LHCN-M2 (cell line): ENCODE results near the gene FHIP1A. TPM values are rescaled to one million over a fixed set of nuclear protein-coding genes. Genes with fewer than 3 reads are reported as not detected.

Source experiments
- DNase-seq: peaks from one replicate; pipeline ENCODE4 v3.0.0-alpha.2; 2012; ENCODE audit warnings: low read depth
- total RNA-seq: library from RNA; depleted of rRNA; stranded (reverse); fragments of >200 nt; gene quantifications from 2 replicates; pipeline ENCODE4 v1.2.3, GENCODE V29; 2014

FHIP1A gene
- total RNA-seq, 1 experiment from 2014 or later = 1.3 TPM

DNA sequence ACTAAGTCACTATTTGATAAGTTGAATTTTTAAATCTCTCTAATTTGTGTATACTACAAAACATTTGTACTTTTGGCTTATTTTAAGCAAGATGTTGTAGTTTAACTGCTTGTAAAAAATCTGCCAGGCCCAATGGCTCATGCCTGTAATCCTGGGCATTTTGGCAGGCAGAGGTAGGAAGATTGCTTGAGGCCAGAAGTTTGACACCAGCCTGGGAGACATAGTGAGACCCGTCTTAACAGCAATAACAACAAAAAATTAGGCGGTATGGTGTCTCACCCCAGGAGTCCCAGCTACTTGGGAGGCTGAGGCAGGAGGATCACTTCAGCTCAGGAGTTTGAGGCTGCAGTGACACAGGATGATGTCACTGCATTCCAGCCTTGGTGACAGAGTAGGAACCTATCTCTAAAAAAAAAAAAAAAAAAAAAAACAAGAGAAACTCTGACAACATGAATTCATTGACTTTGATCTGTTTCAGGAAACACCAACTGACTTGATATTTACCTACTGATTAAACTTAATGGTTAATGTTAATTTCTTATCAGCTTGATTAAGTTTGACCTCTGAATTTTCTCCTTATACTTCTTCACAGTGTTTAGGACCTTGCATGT lies 8.9 kb downstream of the FHIP1A start:
- no peak for DNase-seq

DNA sequence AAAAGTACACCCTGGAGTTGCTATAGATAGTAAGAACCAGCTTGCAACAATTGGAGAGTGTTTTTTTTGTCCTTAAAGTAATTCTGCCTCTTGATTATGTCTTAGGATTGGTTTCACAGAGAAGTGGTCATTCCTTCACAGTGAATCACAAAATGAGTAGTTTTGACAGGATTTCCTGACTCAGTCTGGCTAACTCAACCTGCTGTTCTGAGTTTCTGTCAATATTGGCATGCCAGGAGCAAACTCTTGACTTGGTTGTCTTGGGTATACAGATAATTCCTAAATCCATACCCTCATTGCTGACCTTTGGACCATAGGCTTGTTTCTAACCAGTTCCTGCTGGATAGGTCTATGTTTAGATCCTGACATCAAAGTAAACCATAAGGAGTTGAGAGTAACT lies 9.4 kb downstream of the FHIP1A start:
- peak; percentile 93 for DNase-seq

DNA sequence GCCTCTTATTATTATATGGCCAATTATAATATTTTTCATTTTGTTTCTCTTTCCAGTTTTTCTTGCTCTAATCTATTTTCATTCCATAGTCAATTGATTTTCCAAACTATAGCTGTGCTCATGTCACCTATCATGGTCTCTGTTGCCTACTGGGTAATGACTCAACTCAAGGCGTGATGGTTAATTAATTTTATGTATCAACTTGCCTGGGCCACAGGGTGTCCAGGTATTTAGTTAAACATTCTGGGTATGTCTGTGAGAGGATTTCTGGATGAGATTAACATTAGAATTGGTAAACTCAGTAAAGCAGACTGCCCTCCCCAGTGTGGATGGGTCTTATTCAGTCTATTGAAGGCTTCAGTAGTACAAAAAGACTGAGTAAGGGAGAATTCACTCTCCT lies 9.9 kb downstream of the FHIP1A start:
- no peak for DNase-seq

DNA sequence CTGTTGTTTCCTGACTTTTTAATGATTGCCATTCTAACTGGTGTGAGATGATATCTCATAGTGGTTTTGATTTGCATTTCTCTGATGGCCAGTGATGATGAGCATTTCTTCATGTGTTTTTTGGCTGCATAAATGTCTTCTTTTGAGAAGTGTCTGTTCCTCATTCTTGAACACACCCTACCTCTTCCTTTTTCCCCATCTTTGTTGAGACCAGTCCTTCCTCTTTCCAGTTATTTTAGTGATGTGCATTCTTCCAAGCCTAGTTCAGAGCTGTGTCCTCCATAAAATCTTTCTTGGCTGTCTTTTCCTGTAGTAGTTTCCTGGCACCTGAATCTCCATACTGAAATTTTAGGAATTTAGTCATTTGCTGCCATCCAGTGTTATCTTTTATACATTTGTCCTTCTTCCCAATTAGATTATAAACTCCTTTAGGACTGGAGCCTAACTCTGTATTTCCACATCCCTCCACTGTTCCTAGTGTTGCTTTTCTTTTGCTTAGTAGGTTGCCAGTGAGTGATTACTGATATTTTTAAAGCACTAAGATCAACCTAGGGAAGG lies 11.4 kb downstream of the FHIP1A start:
- peak; percentile 25 for DNase-seq

DNA sequence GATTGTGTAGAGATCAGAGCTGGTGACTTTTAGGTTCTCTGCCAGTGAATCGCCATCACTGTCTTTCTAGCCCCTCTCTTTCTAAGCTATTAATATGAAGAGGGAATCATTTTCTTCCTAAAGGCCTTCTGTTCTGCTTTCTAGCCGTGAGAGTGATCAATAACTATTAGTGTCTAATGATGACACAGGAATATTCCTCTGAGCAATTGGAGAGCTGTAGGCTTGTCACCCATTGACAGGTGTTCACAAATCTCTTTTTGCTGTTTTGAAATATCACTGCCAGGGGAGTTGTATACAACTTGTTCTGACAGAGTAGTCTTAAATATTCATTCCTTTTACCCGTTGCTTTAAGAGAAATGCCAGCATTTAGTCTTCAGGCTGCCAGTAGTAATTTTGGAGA lies 13.9 kb downstream of the FHIP1A start:
- DNase-seq = no peak

DNA sequence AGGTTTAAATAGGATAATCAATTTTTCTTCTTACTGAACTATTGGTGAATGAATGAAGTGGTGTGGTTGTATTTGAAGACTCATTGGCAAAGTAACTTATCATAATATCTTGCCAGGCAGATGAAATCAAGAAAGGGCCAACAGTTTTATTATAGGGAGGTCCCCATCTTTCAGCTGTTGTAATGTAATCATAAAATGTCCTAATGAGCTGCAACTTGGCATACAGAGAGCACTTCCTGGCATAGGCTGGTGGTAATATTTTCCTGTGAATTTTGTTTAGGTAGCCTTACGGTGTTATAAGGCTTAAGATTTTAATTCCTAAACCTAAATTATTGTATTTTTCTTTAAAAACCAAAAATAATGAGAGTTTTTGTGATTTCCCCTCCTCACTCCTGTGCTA lies 17.5 kb downstream of the FHIP1A start:
- DNase-seq = peak; percentile 26

DNA sequence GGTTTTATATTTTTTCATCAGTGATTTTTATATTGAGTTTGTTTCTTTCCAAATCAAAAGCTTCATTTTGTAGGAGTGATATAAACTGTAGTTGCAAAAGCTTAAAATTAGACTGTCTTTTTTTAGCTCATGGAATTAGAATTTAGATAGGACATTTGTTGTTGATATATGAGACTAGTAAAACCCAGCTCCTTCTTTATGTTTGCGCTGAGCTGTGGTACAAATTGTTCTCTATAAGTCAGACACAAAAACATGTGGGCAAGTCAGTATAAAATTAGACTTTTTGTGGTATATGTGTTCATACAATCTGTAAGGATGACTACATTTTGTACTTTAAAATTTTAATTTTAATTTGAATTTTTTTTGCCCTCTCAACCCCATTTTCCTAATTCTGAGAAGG lies 18.3 kb downstream of the FHIP1A start:
- DNase-seq = peak; percentile 31

DNA sequence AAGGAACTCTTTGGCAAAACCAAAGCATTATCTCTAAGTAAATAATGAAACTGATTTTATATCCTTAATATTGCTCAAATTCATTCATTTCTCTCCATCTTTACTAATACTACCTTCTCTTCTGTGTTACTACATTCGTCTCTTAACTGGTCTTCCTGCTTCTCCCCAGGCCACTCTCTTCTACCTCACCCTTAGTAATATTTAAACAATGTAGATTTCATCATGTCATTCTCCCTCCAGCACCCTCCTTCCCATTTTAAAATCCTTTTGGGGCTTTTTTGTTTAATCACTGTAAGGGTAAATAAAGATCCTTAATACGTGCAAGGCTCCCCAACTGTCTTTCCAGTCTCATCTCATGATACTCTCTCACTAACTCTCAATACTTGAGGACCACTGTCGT lies 19.4 kb downstream of the FHIP1A start:
- no peak for DNase-seq

DNA sequence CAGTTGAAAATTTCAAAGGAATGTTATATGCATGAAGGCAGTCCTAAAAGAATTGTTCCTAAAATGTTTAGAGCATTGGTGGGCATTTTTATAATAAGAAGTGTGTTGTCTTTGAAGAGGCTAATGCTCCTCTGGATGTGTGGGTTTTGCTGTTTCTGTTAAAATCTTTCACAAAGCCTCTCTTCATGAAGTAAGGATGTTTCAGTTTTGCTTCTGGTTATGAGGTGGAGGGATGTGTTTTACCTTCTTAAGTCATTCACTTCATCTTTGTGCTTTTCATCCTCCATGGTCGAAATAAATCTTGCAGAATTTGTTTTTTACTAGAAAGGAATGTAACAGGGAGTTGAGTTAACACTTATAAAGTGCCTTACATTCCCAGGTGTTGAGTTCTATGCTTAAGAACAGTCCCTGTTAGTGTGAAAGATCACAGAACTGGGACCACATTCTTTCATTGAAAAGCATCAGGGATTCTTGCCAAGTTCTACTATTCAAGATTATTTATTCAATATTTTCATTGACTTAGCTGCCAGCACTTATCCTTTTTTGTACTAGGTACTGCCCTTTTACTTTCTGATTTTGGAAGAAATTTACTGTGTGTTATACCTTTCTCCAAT lies 21.1 kb downstream of the FHIP1A start:
- DNase-seq = no peak

DNA sequence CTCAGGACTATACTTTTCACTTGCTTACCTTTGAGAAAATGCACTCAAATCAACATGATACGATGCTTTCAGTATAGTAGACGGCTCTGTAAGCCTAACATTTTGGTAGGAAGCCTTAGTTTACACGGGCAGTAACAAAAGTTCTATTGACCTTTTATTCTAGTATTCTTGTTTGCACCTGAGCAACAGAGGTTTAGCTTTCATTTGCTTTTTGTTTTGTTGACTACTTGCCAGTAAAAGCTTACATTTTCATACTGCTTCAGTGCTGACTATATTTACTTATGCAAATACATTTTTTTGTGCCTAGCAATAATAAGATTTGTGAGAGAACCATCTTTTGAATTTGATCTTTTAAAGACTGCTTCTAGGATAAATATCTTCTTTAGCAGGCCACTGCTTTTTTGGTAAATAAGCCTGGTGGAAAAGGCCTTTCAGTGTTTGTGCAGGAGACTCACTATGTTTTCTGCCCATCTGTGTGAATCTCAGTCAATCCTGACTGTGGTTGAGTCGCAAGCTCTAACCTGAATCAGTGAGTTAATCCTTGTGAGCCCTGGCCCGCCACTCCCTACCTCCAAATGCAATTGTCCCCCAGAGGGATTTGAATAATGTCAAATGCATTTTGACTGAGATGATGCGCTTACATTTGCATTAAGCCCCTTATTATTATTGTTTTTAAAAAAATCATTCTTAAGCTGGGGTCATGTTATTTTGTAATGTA lies 21.9 kb downstream of the FHIP1A start:
- no peak for DNase-seq

DNA sequence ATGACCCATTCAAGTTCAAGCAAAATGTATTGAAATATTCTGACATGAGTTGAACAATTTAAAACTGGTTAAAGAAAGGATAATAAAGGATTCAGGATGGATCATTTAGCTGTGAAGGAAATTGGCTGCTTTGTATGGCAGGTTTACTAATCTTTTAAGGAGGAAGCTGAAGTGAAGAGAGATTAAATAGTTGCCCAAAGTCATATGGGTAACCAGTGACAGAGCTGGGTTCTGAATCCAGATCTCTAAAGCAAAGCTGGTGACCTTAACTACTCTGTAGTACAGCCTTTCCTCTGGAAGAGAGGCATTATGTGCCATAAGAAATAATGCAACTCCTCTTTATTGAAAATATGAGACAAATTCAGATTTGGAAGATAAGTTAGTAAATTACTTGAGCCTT lies 22.8 kb downstream of the FHIP1A start:
- no peak for DNase-seq

DNA sequence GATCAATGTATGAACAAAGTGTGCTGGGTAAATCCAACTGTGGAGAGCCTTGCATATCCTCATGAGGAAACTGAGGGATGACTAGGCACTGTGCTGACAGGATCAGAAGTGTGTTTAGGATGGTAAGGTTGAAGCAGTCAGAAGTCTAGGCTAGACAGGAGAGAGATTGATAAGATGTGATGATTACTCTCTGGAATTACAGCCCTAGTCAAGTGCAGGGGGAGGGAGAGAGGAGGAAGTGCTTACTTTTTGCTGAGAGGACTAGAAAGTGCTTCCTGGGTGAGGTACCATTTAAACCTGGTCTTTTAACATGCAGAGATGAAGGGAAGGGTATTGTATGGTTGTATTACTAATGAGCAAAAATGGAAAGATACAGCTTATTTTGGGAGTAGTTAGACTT lies 23.7 kb downstream of the FHIP1A start:
- no peak for DNase-seq

DNA sequence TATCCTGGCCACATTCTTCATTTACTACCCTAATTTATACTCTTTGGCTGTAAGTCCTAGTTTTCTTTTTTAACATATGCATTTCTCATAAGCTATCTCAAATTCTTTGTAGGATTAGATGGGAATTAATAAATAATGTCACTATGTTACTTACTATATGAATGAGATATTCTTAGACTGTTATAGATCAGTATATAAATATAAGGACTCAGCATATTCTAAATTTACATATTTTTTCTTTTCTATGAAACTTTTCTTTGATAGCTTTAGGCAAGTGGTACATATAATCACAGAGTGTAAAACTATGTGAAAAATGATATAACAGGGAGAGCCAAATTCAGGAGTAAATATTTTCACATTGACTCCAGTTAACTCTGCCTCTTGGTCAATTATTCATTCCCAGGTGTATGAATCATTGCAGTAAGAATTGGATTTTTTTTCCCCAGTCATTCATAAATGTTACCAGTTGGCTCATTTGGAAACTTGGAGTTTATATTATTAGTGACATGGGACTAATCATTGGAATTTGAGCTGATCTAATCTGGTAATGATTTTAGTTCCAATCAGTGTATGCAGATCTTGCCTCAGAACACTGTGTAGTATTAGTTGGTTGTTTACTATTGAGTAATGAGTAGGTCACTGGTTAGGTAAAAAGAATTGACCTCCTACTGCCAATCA lies 25.3 kb downstream of the FHIP1A start:
- peak; percentile 53 for DNase-seq

DNA sequence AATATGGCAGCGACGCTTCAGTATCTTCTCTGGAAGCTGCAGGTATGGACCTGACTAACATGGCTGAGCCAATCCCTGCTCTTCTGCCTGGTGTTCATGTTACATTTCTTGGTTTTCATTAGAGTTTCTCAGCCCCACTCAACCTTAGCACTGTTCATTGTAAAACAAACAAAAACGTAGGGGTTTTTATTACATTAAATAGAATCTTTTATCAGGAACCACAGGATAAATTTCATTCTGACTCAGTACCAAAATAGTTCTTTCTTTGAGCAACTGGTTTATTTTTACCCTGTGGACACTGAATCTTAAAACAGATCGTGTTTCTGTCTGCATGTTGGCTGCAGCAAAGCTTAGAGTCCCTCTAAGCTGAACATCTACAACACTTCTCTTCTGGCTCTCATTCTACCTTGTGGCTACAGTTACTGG lies 27.1 kb downstream of the FHIP1A start:
- DNase-seq = peak; percentile 77

DNA sequence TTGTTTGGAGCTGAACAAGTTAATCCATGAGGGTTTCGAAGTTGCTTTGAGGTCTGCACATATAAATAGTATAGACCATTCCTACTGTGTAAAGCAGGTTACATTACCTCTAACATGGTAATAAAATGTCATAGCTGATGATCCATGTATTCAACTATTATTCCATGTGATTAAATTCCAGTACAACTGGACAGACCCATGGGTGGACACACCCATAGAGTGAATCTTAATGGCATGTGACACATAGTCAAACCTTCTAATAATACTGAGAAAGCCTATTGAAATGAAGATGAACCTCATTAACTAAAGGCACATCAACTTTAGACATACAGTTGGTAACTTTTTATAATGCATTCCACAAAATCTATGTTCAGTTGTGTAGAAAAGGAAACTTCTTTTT lies 28.5 kb downstream of the FHIP1A start:
- DNase-seq = no peak

DNA sequence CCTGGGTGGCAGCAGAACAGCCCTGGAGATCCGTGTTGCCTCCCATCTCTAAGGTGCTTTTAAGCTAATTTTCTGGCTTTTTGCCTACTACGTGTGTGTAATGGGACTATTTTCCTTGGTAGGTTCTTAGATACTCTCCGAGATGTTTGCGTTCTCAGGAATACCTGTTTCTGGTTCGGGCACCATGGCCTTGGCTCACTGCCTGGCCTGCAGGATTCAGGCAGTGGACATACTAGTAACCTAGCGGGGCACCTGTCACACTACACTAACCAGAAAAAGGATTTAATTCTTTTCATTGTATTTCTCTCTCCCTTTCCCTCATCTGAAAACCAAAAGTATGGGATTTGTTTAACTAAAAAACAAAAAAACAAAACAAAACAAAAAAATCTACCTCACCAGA lies 29.2 kb downstream of the FHIP1A start:
- DNase-seq = no peak

DNA sequence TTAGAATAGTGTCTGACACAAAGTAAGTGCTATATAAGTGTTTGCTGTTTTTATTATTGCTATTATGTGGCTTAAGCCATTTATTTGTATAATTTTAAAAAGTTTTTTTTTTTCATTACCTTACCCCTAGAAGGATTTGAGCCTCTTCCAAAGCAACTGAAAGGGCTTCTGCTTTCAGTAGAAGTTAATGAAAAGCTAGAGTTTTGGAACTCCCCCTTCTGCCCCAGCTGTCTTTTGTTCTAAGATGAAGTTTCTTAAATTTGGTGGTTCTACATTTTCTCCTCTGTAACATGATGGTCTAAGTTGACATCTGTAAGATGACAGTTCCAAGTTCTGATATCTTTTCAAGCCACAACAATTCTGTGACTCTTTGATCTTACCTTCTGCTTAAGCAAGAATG lies 30.3 kb downstream of the FHIP1A start:
- DNase-seq = no peak

DNA sequence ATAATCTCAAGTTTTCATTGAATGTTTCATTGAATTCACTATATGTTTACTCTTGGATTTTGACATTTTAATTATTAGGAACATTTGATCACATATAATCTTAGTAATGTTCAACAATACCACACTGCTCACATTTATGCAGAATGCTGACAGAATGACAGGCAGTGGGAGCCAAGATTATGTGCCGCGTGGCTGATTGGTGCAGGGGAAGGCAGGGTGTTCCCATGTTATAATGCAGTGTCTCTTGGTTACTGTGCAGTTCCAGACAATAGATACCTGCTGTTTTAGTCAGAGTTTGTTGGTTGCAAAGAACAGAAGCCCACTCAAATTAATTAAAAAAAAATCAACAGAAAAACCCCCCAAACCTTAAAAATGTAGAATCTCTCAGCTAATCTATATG lies 33.0 kb downstream of the FHIP1A start:
- DNase-seq = no peak

DNA sequence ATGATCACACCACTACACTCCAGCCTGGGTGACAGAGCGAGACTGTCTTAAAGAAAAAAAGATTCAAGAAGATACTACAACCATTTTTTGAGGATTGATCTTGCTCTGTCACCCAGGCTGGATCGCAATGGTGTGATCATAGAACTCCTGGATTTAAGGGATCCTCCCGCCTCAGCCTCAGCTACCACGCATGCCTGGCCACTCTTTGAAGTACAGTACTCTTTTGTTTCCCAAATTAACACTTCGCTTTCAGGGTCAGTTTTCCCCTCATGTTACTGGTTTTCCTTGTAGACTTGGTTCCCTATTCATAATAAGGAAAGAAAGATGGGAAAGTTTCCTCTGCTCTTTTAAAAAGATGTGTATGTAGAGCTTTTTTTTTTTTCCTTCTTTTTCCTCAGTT lies 34.3 kb downstream of the FHIP1A start:
- DNase-seq = no peak

DNA sequence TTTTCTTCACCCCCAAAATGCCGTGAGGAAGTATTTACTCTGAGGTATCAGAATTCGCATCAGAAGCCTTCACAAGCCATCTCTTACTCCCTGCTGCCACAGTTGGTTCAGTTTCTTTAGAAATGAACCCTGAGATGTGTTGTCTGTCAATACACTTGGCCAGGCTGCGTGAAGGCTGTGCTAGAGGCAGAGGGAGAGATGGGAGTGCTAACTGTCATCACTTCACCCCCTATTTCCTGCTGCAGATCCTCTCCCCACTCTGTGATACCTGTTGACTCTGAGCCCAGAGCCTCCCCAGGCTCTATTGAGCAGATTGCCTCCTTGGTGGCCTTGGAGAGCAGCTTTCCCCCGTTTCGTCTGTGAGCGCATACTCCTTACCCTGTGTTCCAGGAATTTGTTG lies 34.8 kb downstream of the FHIP1A start:
- no peak for DNase-seq

DNA sequence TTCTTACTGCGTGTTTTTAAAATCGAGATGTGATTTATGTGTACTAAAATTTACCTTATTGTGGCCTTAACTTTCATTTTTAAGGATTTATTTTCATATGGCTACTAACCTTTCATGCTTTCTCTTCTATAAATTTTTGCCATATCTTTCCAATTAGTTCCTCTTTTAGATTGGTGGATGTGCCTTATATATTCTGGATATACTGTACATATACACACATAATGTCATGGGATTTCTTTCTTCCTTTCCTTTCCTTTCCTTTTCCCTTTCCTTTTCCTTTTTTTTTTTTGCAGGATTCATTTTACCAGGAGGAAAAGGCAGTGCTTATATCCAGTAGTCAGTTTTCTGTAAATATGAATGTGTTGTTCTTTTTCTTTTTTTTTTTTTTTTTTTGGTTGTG lies 37.2 kb downstream of the FHIP1A start:
- DNase-seq = no peak

DNA sequence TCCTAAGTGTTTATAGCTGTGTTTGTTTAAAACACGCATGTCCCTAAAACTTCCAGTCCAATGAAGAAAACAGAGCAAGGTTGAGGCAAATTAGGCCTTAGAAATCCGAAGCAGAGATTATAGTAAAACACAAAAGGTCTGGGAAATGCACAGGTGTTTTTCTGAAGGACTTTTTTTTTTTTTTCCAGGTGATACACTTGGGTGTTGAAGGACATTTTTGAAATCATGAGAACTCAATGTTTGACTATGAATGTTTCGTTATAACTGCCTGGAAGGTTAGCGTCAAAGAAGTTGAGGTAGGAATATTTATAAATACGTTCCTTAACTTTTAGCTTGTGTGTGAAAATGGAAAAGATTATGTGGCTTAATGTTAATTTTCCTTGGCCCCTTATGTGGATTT lies 45.5 kb downstream of the FHIP1A start:
- DNase-seq = no peak
